Epithelial cell of prostate (primary cell): ENCODE data around the gene HIVEP1.

Source experiments
- DNase-seq: peaks from one replicate; pipeline ENCODE4 v3.0.0-alpha.2; 2011; ENCODE audit warnings: low read depth, low spot score
- H3K27ac ChIP-seq: fragments of 450-650 bp; 2 replicates; pipeline ENCODE4 v1.5.1; 2017; ENCODE audit warnings: mild to moderate bottlenecking

HIVEP1 gene

DNA sequence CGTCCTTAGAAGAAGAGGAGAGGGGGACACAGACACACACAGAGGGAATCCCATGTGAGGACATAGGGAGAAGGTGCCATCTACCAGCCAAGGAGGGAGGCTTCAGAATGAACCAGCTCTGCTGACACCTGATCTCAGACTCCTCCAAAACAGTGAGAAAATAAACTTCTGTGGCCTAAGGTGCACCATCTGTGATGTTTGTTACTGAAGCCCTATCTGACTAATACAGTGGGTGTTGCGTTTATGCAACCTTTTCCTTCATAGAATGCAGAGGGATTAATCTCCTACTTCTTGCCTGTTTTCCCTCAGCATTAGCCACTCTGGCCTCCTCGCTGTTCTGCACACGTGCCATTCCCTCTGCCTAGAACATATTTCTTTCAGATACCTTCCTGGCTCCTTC is 196.6 kb downstream of the HIVEP1 start:
- H3K27ac ChIP-seq, result peak overlapping the region; percentile 59

More for the DNA sequence above, 196.6 kb downstream of the HIVEP1 start:
- no peak for DNase-seq
